ENCODE results near the gene CLEC4G. TPM values are rescaled to one million over a fixed set of nuclear protein-coding genes. Genes with fewer than 3 reads are reported as not detected.

Gene CLEC4G
- total RNA-seq, 1 donor: not detected

- no peak for DNase-seq (ENCODE audit: low read depth)
- TF ChIP-seq CTCF (IDR thresholded peaks at IDR 0.05; ENCODE audit: insufficient read depth, low read depth, low read length): no peak
Observed at GRCh38 chr19:7706188-7706954, 25.5 kb downstream of the CLEC4G start.

DNA sequence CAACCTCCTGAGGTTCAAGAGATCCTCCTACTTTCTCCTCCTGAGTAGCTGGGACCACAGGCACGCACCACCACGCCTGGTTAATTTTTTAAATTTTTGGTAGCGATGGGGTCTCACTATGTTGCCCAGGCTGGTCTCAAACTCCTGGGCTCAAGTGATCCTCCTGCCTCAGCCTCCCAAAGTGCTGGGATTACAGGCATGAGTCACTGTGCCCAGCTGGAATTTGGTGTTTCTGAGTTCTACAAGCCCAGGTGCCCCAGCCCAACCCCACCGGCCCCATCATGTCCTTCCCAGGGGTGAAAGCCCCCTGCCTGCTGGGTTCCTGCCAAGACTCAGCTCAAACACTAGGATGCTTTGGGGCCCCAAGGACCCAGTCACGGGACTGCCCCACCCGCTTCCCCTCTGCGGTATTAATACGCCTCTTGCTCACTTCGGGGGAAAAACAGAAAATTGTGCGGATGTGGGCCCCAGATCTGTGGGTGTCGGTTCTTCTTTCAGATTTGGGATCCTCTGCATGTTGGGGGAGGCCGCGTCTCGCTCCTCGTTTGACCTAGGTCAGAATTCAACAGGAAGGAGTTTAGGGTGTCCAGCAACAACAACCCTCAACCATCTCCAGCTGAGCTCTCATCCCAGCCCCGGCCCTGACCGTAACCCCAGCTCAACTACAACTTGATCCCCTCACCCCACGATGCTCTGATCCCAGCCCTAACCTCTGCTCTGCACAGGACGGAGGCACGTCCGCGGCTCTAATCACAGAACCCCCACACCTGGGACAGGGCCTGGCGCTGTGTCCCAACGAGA lies 26.3 kb downstream of the CLEC4G start:
- TF ChIP-seq CTCF (IDR thresholded peaks at IDR 0.05; ENCODE audit: insufficient read depth, low read depth, low read length): no peak
- H3K4me3 ChIP-seq (ENCODE audit: low read depth, low read length): no peak overlapping the region
- no peak for DNase-seq (ENCODE audit: low read depth)

More at GRCh38 chr19:7706188-7706954, 25.5 kb downstream of the CLEC4G start:
- H3K4me3 ChIP-seq (ENCODE audit: low read depth, low read length): no peak overlapping the region

DNA sequence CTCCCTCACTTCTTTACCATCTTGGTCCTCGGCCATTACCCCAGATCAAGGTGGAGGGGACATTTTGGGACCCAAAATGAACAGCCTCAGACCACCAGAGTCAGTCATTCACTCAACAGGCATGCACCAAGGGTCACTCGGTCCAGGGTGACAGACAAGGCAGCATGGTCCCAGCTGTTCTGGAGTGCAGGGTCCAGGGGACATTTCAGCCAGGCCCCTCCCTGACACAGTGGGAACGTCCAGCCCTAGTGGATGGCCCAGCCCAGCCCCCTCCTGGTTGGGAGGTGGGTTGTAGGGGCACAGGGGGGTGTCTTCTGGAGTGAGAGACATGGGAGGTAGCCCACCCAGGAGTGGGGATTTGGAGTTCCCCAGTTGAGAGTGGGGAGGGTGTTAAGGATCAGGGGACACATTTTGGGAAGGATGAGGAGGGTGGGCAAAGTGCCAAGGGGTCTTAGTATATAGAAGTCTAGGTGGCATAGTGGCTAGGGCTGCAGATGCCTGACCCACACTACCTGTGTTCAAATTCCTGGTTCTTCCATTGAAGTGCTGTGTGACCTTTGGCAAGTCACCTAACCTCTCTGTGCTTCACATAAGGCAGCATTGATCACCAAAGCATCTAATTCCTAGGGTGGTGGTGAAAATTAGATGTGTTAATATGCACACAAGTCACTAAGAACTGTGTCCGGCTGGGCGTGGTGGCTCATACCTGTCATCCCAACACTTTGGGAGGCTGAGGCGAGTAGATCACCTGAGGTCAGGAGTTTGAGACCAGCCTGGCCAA lies 27.4 kb downstream of the CLEC4G start:
- H3K4me3 ChIP-seq (ENCODE audit: low read depth, low read length): no peak overlapping the region
- DNase-seq (ENCODE audit: low read depth): no peak
- no peak for TF ChIP-seq CTCF (IDR thresholded peaks at IDR 0.05; ENCODE audit: insufficient read depth, low read depth, low read length)

GRCh38 chr19:7703332-7703731 lies 28.6 kb downstream of the CLEC4G start:
- DNase-seq (ENCODE audit: low read depth): no peak
- TF ChIP-seq CTCF (IDR thresholded peaks at IDR 0.05; ENCODE audit: insufficient read depth, low read depth, low read length): no peak
- no peak overlapping the region for H3K4me3 ChIP-seq (ENCODE audit: low read depth, low read length)

- no peak within 1 kb of the TSS for H3K4me3 ChIP-seq (ENCODE audit: low read depth, low read length)
- DNase-seq (ENCODE audit: low read depth): no peak
- TF ChIP-seq CTCF (IDR thresholded peaks at IDR 0.05; ENCODE audit: insufficient read depth, low read depth, low read length): no peak
Observed at GRCh38 chr19:7701654-7702457, 30.1 kb downstream of the CLEC4G start, which contains the start of gene FCER2. TSS of gene FCER2 (minus strand) at chr19:7702131. CDS start at chr19:7699760, 2,371 bp downstream.
